ENCODE measurements around the gene CST8. TPM values are rescaled to one million over a fixed set of nuclear protein-coding genes. Genes with fewer than 3 reads are reported as not detected.
A peak's percentile ranks its signal among the peaks of the same experiment; 100 is the strongest.

The CST8 gene
- not detected for total RNA-seq

- H3K36me3 Mint-ChIP-seq (ENCODE audit: low read depth), result peaks cover under 1% of the 10 kb centered on the region
- TF ChIP-seq, protein P1, sequence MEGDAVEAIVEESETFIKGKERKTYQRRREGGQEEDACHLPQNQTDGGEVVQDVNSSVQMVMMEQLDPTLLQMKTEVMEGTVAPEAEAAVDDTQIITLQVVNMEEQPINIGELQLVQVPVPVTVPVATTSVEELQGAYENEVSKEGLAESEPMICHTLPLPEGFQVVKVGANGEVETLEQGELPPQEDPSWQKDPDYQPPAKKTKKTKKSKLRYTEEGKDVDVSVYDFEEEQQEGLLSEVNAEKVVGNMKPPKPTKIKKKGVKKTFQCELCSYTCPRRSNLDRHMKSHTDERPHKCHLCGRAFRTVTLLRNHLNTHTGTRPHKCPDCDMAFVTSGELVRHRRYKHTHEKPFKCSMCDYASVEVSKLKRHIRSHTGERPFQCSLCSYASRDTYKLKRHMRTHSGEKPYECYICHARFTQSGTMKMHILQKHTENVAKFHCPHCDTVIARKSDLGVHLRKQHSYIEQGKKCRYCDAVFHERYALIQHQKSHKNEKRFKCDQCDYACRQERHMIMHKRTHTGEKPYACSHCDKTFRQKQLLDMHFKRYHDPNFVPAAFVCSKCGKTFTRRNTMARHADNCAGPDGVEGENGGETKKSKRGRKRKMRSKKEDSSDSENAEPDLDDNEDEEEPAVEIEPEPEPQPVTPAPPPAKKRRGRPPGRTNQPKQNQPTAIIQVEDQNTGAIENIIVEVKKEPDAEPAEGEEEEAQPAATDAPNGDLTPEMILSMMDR (IDR thresholded peaks at IDR 0.05), result no peak
- intact Hi-C loops (cut with micrococcal nuclease), result no loop called here
These were observed at the start of gene CST8 for GRCh38 chr20:23490817-23491216. CST8 (plus strand) TSS chr20:23491117; CDS start chr20:23491668, 551 bp downstream.

DNA sequence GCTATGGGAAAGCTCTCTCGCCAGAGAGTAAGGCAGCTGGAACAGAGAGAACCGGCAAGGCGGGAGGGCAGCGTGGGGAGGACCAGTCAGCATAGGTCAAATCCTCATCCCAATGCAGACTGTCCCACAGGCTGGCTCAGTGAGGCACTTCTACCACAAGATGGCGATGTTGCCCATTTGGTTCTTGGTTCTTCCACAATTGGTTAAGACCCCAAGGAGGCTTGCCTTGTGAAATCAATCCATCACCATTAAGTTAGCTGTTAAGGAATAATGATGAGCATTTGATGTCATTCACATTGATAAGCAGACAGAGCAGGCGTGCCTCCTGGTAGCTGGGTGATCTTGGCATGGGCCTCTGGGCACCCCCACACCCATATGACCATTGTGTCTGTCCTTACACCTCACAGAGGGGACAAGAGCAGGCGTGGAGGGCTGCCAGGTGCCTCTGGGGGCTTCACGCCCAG is 49.0 kb upstream of the CST8 start:
- H3K27me3 Mint-ChIP-seq, result no peaks in the 10 kb centered on the region

More at GRCh38 chr20:23490817-23491216, at the start of gene CST8:
- ATAC-seq (no peak), DNase-seq (no peak)
- Mint-ChIP-seq H3K27me3 (no peaks in the 10 kb centered on the region), H3K4me1 (ENCODE audit: low read depth) (peaks cover 10% of the 10 kb centered on the region), H3K9me3 (no peaks in the 10 kb centered on the region), H3K27ac (no peak within 1 kb of the TSS), H3K4me3 (no peak within 1 kb of the TSS)
- ChIA-PET POLR2A (no interaction called here), CTCF (no interaction called here)

DNA sequence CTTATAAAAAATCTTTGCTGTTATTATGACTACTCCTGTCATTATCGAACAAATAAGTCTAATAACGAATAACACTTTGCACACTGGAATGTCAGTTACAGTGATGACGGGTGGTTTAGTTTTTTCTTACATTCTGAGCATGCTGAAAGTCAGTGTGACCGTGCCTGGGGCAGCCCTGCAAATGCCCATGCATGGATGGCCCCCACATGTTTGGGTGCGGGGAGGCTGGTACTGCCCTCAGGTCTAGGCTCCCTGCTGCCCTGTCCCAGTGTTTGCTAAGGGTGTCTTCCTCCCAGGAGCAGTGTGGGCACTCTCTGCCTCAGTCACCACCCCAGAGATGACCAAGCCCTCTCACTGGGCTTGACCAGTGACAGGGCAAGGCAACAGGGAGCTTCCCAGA is 48.5 kb upstream of the CST8 start:
- ATAC-seq, result no peak
- H3K9me3 Mint-ChIP-seq, result no peaks in the 10 kb centered on the region
- H3K4me1 Mint-ChIP-seq (ENCODE audit: low read depth), result no peaks in the 10 kb centered on the region
- no peaks in the 10 kb centered on the region for H3K27me3 Mint-ChIP-seq
- H3K36me3 Mint-ChIP-seq (ENCODE audit: low read depth), result no peaks in the 10 kb centered on the region
- intact Hi-C loops (cut with micrococcal nuclease), result loop anchor here (1.0 kb wide), 1 partner anchor 164 kb away; no protein-coding TSS in a partner anchor
- H3K4me3 Mint-ChIP-seq, result no peak overlapping the region
- DNase-seq, result no peak
- H3K27ac Mint-ChIP-seq, result no peak overlapping the region
- TF ChIP-seq, protein P1 (IDR thresholded peaks at IDR 0.05), result no peak
- POLR2A ChIA-PET, result interaction anchor here (1.1 to 1.3 kb wide), 2 partner anchors 51 to 161 kb away, joined by 3 to 4 read pairs; no protein-coding TSS in a partner anchor
- CTCF ChIA-PET, result interaction anchor here (0.6 to 9.2 kb wide), 20 partner anchors 9 to 748 kb away, joined by 3 to 176 read pairs (median 4); partner anchors contain the start of genes CST11, CST9 and NAPB

More for the DNA sequence above, 49.0 kb upstream of the CST8 start:
- no peak overlapping the region for H3K4me3 Mint-ChIP-seq
- H3K36me3 Mint-ChIP-seq (ENCODE audit: low read depth), result no peaks in the 10 kb centered on the region
- intact Hi-C loops (cut with micrococcal nuclease), result loop anchor here (1.0 kb wide), 1 partner anchor 164 kb away; no protein-coding TSS in a partner anchor
- DNase-seq (peak; percentile 82), ATAC-seq (peak; percentile 92)
- H3K4me1 Mint-ChIP-seq (ENCODE audit: low read depth), result no peaks in the 10 kb centered on the region
- ChIA-PET POLR2A (interaction anchor here (1.3 kb wide), 1 partner anchor 161 kb away, joined by 3 read pairs; no protein-coding TSS in a partner anchor), CTCF (interaction anchor here (0.6 to 9.2 kb wide), 22 partner anchors 8 to 747 kb away, joined by 3 to 176 read pairs (median 4); partner anchors contain the start of genes CST11, CST9 and NAPB)
- H3K27ac Mint-ChIP-seq, result no peak overlapping the region
- TF ChIP-seq, protein P1 (IDR thresholded peaks at IDR 0.05), result peak; percentile 74
- H3K9me3 Mint-ChIP-seq, result no peaks in the 10 kb centered on the region

- H3K4me1 Mint-ChIP-seq (ENCODE audit: low read depth), result peaks cover 9% of the 10 kb centered on the region
- H3K36me3 Mint-ChIP-seq (ENCODE audit: low read depth), result no peaks in the 10 kb centered on the region
- no peaks in the 10 kb centered on the region for H3K27me3 Mint-ChIP-seq
- no peaks in the 10 kb centered on the region for H3K9me3 Mint-ChIP-seq
- H3K4me3 Mint-ChIP-seq, result no peak overlapping the region
- ChIA-PET POLR2A (interaction anchor here (0.7 kb wide), 1 partner anchor 1343 kb away, joined by 3 read pairs; no protein-coding TSS in a partner anchor), CTCF (interaction anchor here (9.2 kb wide), 1 partner anchor 161 kb away, joined by 176 read pairs; the partner anchor contains the start of gene CST9)
- TF ChIP-seq, protein P1 (IDR thresholded peaks at IDR 0.05), result no peak
- H3K27ac Mint-ChIP-seq, result no peak overlapping the region
- DNase-seq, result no peak
- no peak for ATAC-seq
- intact Hi-C loops (cut with micrococcal nuclease), result no loop called here
These were observed 46.1 kb upstream of the CST8 start for GRCh38 chr20:23444859-23445258.

DNA sequence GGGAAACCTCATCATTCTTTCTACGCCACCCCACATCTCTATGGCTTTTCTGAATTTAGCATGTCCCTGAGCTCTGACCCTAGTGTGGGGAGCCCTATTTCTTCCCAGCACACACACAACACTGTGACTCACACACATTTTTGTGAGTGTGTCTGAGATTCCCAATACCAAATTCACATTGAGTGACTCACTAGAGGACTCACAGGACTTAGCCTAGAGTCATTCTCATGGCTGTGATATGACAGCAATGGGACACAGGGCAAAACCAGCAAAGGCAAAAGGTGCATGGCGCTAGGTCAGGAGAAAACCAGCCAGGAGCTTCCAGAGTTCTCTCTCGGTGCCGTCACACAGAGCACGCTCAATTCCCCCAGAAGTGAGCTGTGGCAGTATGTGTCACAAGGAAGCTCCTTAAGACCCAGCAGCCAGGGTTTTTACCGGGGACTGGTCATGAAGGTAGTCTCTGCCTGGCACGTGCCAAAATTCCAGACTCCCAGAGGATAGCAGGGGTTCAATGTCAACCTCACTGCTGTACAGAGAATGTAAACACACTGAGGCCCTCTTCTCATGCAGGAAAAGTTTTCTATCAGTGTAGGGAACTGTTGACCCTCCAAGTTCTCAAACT is 45.2 kb upstream of the CST8 start:
- ATAC-seq, result no peak
- DNase-seq, result no peak
- Mint-ChIP-seq H3K4me3 (no peak overlapping the region), H3K4me1 (ENCODE audit: low read depth) (peaks cover 12% of the 10 kb centered on the region), H3K9me3 (no peaks in the 10 kb centered on the region), H3K27me3 (no peaks in the 10 kb centered on the region), H3K27ac (no peak overlapping the region), H3K36me3 (ENCODE audit: low read depth) (no peaks in the 10 kb centered on the region)
- CTCF ChIA-PET, result interaction anchor here (1.1 to 9.2 kb wide), 4 partner anchors 10 to 160 kb away, joined by 3 to 176 read pairs (median 6); partner anchors contain the start of genes CST9 and NXT1
- POLR2A ChIA-PET, result no interaction called here
- TF ChIP-seq, protein P1 (IDR thresholded peaks at IDR 0.05), result no peak
- intact Hi-C loops (cut with micrococcal nuclease), result no loop called here

All from activated CD8-positive, alpha-beta T cell treated with anti-CD3 and anti-CD28 coated beads for 36 hours (primary cell).